GM12865 (cell line): Measurements from ENCODE around the gene SLC6A19.
A peak's percentile ranks its signal among the peaks of the same experiment; 100 is the strongest.

Source experiments
- DNase-seq: peaks from one replicate; pipeline ENCODE4 v3.0.0; 2010; ENCODE audit warnings: low read depth
- H3K4me3 ChIP-seq: 2 replicates; pipeline ENCODE4 v1.5.1; 2011; ENCODE audit warnings: mild to moderate bottlenecking, low read depth, low read length, control low read depth
- CTCF ChIP-seq: IDR thresholded peaks from 2 replicates; pipeline ENCODE4 v1.5.1; 2011; ENCODE audit warnings: low read length, control low read depth, low read depth, inconsistent platforms; ENCODE audit not compliant: insufficient read depth; ENCODE audit errors: missing control alignments

Gene SLC6A19

GRCh38 chr5:1206521-1207412 is 5.4 kb downstream of the SLC6A19 start:
- no peak overlapping the region for H3K4me3 ChIP-seq
- no peak for TF ChIP-seq CTCF
- no peak for DNase-seq

DNA sequence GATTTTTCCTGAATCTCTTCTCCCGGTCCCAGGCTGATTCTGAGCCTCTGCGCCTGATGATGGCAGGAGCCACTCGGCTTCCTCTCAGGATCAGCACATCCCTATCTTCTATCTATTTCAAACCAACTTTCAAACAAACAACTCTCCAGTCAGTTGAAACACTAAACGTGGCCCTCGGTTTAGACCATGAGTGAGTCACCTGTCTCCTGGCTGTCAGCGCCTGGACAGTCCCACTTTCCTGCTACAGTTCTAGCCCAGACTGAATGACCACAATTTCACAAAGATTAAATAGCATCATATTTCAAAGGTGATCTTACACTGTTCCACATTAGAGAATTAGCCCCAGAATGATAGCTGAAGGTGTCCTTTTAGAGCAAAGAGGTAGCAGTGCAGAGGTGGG is 6.2 kb downstream of the SLC6A19 start:
- TF ChIP-seq CTCF = no peak
- H3K4me3 ChIP-seq = no peak overlapping the region
- no peak for DNase-seq

- TF ChIP-seq CTCF = no peak
- DNase-seq = no peak
- no peak overlapping the region for H3K4me3 ChIP-seq
Observed at GRCh38 chr5:1208221-1208742, 6.9 kb downstream of the SLC6A19 start.

DNA sequence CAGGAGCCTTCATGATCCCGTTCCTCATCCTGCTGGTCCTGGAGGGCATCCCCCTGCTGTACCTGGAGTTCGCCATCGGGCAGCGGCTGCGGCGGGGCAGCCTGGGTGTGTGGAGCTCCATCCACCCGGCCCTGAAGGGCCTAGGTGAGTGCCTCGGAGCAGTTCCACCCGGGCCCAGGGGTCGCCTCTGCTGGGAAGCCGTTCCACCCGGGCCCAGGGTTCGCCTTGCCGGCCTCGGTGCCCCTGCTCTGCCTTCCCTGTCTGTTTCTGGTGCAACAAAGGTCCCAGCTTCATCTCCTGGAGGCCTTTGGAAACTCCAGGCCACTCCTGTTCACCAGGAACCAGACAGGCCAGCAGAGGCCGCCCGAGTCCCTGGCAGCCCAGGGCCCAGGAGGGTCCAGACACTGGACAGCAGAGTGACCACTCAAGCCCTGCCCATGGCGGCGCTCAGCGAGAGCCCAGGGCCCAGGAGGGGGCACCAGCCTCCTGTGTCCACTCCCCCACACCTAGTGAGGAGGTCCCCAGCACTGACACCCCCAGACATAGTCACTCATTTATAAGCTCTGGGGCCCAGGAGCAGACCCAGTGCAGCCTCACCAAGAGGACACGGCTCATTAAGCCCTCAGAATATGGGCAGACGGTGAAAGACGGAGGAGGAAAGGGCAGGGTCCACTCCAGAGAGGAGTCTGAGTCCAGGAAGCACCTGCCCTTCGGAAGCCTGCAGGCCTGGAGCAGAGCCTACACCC is 7.5 kb downstream of the SLC6A19 start:
- peak; percentile 10 for TF ChIP-seq CTCF
- H3K4me3 ChIP-seq = no peak overlapping the region
- DNase-seq = no peak

- no peak for TF ChIP-seq CTCF
- H3K4me3 ChIP-seq = no peak overlapping the region
- no peak for DNase-seq
Observed at GRCh38 chr5:1209489-1209852, 8.1 kb downstream of the SLC6A19 start.

DNA sequence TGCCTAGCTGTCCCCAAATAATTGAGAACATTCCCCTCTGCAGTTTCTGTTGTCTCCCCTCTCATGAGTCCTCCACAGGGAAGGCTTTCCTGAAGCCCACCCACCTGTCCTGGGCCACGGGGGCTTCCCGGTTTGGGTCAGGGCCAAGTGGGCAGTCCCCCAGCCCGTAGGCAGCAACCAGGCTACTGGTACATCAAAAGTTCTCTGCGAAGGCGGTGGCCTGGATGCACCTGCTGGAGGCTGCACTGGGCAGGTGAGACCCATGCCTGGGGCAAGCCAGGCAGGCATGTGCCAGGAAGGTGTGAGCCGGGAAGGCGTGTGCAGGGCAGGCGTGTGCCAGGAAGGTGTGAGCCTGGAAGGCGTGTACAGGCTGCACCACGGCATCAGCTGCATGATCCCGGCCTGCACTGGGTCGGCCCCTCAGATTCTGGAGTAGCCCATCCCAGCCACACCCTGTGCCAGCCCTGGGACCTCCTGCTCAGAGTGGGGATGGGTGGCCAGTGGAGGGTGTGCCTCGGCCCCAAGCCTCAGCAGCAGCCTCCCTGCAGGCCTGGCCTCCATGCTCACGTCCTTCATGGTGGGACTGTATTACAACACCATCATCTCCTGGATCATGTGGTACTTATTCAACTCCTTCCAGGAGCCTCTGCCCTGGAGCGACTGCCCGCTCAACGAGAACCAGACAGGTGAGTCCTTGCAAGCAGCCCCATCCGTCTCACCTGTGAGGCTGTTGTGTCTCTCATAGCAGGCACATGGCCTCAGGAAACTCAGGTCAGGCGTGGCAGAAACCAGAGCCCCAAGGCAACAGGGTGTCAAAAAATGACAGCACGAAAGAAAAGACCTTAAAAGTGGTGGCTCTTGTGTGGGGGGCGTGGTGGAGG is 8.7 kb downstream of the SLC6A19 start:
- no peak overlapping the region for H3K4me3 ChIP-seq
- no peak for DNase-seq
- TF ChIP-seq CTCF = no peak
